ENCODE data around the gene SLC25A45.

- TF ChIP-seq CTCF (conservative IDR thresholded peaks at IDR 0.05): no peak
- no peak for TF ChIP-seq ZFX (IDR thresholded peaks at IDR 0.05)
These were observed 4.1 kb upstream of the SLC25A45 start, which contains the start of gene FRMD8 for GRCh38 chr11:65386307-65387140.

Data from C4-2B (cell line).